Large intestine (tissue), 3 donors: ENCODE results near the gene HDAC9. TPM values are rescaled to one million over a fixed set of nuclear protein-coding genes. Genes with fewer than 3 reads are reported as not detected.

Experiments used
- DNase-seq, 2 donors: peaks; one replicate each; pipeline versions ENCODE4 v3.0.0 to v3.0.0-alpha.2; 2013
- H3K27ac ChIP-seq: one replicate; pipeline ENCODE4 v1.5.1; 2013; ENCODE audit warnings: low read length
- H3K27me3 ChIP-seq: 2 replicates; pipeline ENCODE4 v1.6.1; 2013; ENCODE audit warnings: low read length; ENCODE audit not compliant: control insufficient read depth, insufficient read depth
- H3K36me3 ChIP-seq: 2 replicates; pipeline ENCODE4 v1.6.1; 2013; ENCODE audit warnings: low read length; ENCODE audit not compliant: control insufficient read depth, insufficient read depth
- H3K4me1 ChIP-seq: one replicate; pipeline ENCODE4 v1.6.1; 2013; ENCODE audit warnings: low read length; ENCODE audit not compliant: control insufficient read depth, insufficient read depth
- H3K4me3 ChIP-seq: one replicate; pipeline ENCODE4 v1.5.1; 2013; ENCODE audit warnings: low read length
- H3K9me3 ChIP-seq: one replicate; pipeline ENCODE4 v1.6.1; 2013; ENCODE audit warnings: mild to moderate bottlenecking, low read depth, low read length, moderate library complexity; ENCODE audit not compliant: control insufficient read depth
- WGBS: methylation state at CpG from one replicate; pipeline ENCODE4 v1.1.5; 2013; ENCODE audit warnings: low lambda C conversion rate; ENCODE audit not compliant: insufficient coverage; 5-methylcytosine and 5-hydroxymethylcytosine counted together
- polyA plus RNA-seq: library from polyadenylated mRNA; unstranded; fragments of 120-200 nt; gene quantifications from one replicate; pipeline ENCODE4 v1.2.1, GENCODE V29; 2013

Gene HDAC9
- polyA plus RNA-seq, 1 donor, result 6.2 TPM

GRCh38 chr7:18553605-18554003 is 58.1 kb downstream of the HDAC9 start:
- Histone ChIP-seq H3K9me3 (no peaks in the 10 kb centered on the region), H3K4me1 (no peaks in the 10 kb centered on the region), H3K36me3 (no peaks in the 10 kb centered on the region), H3K27ac (no peak overlapping the region), H3K27me3 (no peaks in the 10 kb centered on the region), H3K4me3 (no peak overlapping the region)
- 71% methylated on average over 1 of the region's 3 CpGs for WGBS
- DNase-seq, result no peak

DNA sequence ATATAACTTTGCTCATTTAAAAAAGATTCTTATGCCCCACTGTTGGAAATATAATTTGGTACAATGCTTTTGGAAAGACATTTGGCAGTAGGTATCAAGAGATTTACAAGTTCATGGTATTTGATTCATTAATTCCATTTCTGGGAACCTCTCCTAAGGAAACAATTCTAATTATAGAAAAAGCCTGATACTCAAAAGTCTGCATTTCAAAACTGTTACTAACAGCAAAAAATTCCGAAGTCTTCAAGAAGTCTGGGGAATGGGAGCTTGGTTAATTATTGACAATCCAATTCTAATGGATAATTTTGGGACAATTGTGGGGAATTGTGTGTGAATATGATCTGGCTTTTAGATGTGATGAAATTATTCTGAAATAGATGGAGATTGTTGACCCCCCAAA is 59.6 kb downstream of the HDAC9 start:
- 80% methylated on average over 1 of the region's 1 CpG for WGBS

DNA sequence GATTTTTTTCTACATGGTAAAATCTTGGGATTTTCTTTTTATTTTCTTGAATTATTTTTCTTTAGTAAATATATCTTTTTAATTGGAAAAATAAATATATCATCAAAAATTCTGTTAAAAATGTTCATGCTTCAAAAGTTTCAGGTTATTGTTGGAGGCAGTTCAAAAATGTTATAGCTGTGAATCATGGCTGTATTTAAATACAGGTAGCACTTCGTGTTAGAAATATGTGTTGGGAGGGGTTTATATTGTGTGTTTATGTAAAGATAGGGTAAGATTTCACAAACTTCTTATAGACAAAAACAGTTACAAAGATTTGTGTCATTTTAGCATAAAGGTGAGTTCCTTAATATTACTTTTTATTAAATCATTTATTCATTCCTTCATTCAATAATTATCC is 60.4 kb downstream of the HDAC9 start:
- H3K4me1 ChIP-seq, result no peaks in the 10 kb centered on the region
- no peaks in the 10 kb centered on the region for H3K9me3 ChIP-seq
- no peaks in the 10 kb centered on the region for H3K27me3 ChIP-seq
- no peak overlapping the region for H3K4me3 ChIP-seq
- WGBS, result no CpG with 5 or more reads among the region's 1 CpG
- no peak overlapping the region for H3K27ac ChIP-seq
- no peaks in the 10 kb centered on the region for H3K36me3 ChIP-seq
- no peak for DNase-seq

More for the DNA sequence above, 59.6 kb downstream of the HDAC9 start:
- DNase-seq, result no peak
- no peaks in the 10 kb centered on the region for H3K27me3 ChIP-seq
- H3K4me3 ChIP-seq, result no peak overlapping the region
- no peaks in the 10 kb centered on the region for H3K9me3 ChIP-seq
- H3K36me3 ChIP-seq, result no peaks in the 10 kb centered on the region
- H3K4me1 ChIP-seq, result no peaks in the 10 kb centered on the region
- H3K27ac ChIP-seq, result no peak overlapping the region

- WGBS, result no CpG with 5 or more reads among the region's 3 CpGs
- H3K9me3 ChIP-seq, result no peaks in the 10 kb centered on the region
- DNase-seq, result no peak
These were observed 63.0 kb downstream of the HDAC9 start for GRCh38 chr7:18558503-18558902.

GRCh38 chr7:18558910-18559309 is 63.4 kb downstream of the HDAC9 start:
- H3K27ac ChIP-seq, result no peak overlapping the region
- H3K9me3 ChIP-seq, result no peaks in the 10 kb centered on the region
- no peaks in the 10 kb centered on the region for H3K27me3 ChIP-seq
- whole genome bisulfite sequencing, result 100% methylated on average over 1 of the region's 3 CpGs
- no peaks in the 10 kb centered on the region for H3K4me1 ChIP-seq
- H3K36me3 ChIP-seq, result no peaks in the 10 kb centered on the region
- H3K4me3 ChIP-seq, result no peak overlapping the region
- no peak for DNase-seq

More at GRCh38 chr7:18558503-18558902, 63.0 kb downstream of the HDAC9 start:
- H3K4me3 ChIP-seq, result no peak overlapping the region
- H3K36me3 ChIP-seq, result no peaks in the 10 kb centered on the region
- H3K4me1 ChIP-seq, result no peaks in the 10 kb centered on the region
- H3K27ac ChIP-seq, result no peak overlapping the region
- no peaks in the 10 kb centered on the region for H3K27me3 ChIP-seq

GRCh38 chr7:18559756-18560155 is 64.2 kb downstream of the HDAC9 start:
- Histone ChIP-seq H3K36me3 (no peaks in the 10 kb centered on the region), H3K27me3 (no peaks in the 10 kb centered on the region), H3K4me1 (no peaks in the 10 kb centered on the region), H3K27ac (no peak overlapping the region), H3K4me3 (no peak overlapping the region), H3K9me3 (no peaks in the 10 kb centered on the region)
- DNase-seq, result no peak

- no CpG with 5 or more reads among the region's 5 CpGs for WGBS
- no peaks in the 10 kb centered on the region for H3K4me1 ChIP-seq
- no peaks in the 10 kb centered on the region for H3K36me3 ChIP-seq
- no peak for DNase-seq
- no peak overlapping the region for H3K4me3 ChIP-seq
- no peaks in the 10 kb centered on the region for H3K9me3 ChIP-seq
- H3K27ac ChIP-seq, result no peak overlapping the region
- H3K27me3 ChIP-seq, result no peaks in the 10 kb centered on the region
These were observed 69.2 kb downstream of the HDAC9 start for GRCh38 chr7:18564779-18565178.

- DNase-seq, result no peak
- H3K36me3 ChIP-seq, result no peaks in the 10 kb centered on the region
- no peak overlapping the region for H3K27ac ChIP-seq
- H3K9me3 ChIP-seq, result no peaks in the 10 kb centered on the region
- H3K4me1 ChIP-seq, result no peaks in the 10 kb centered on the region
- no peak overlapping the region for H3K4me3 ChIP-seq
- no peaks in the 10 kb centered on the region for H3K27me3 ChIP-seq
These were observed 69.8 kb downstream of the HDAC9 start for GRCh38 chr7:18565337-18565736.

DNA sequence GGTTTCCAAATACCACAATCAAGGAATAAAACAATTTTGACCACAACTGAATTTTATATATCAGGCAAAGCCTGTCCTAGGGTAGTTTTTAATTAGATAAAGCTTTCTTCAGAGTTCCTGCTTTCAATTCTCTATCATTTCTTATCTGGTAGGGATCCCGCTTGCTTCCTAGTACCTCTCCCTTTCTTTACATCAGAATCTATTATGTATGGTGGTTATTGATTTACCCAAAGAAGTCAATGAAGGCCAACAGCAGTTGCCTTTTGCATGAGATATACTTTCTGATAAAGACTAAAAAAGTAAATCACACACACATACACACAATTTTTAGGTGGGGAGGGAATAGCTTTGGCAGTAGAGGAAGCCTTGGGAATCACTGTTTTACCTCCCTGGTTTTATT is 70.7 kb downstream of the HDAC9 start:
- Histone ChIP-seq H3K36me3 (no peaks in the 10 kb centered on the region), H3K4me1 (no peaks in the 10 kb centered on the region), H3K27me3 (no peaks in the 10 kb centered on the region), H3K9me3 (no peaks in the 10 kb centered on the region), H3K4me3 (no peak overlapping the region), H3K27ac (no peak overlapping the region)
- no CpG with 5 or more reads among the region's 1 CpG for WGBS
- DNase-seq, result no peak

GRCh38 chr7:18566829-18567228 is 71.3 kb downstream of the HDAC9 start:
- no peaks in the 10 kb centered on the region for H3K36me3 ChIP-seq
- no peak for DNase-seq
- no CpG with 5 or more reads among the region's 7 CpGs for WGBS
- no peaks in the 10 kb centered on the region for H3K4me1 ChIP-seq
- no peaks in the 10 kb centered on the region for H3K27me3 ChIP-seq
- H3K27ac ChIP-seq, result no peak overlapping the region
- no peaks in the 10 kb centered on the region for H3K9me3 ChIP-seq
- no peak overlapping the region for H3K4me3 ChIP-seq

DNA sequence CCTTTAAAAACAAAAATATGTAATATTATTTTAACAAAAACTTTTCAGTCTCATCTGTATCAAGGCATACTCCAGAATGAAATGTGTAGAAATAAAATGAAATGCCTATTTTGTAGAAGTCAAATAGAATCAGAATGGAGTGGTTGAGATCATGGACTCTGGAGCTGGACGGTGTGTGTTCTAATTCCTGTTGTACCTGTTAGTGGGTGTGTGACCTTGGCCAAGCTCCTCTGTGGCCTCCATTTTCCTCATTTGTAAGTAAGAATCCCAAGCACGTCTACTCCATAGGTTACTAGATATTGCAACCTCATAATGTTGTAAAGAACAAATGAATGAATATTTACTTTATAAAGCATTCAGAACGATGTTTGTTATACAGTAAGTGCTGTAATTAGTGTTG is 74.9 kb downstream of the HDAC9 start:
- no peaks in the 10 kb centered on the region for H3K4me1 ChIP-seq
- no peaks in the 10 kb centered on the region for H3K36me3 ChIP-seq
- H3K27me3 ChIP-seq, result no peaks in the 10 kb centered on the region
- DNase-seq, result no peak
- H3K27ac ChIP-seq, result no peak overlapping the region
- WGBS, result 40% methylated on average over 1 of the region's 3 CpGs
- no peaks in the 10 kb centered on the region for H3K9me3 ChIP-seq
- H3K4me3 ChIP-seq, result no peak overlapping the region
